ENCODE measurements around the gene VEGFD.

The VEGFD gene

DNA sequence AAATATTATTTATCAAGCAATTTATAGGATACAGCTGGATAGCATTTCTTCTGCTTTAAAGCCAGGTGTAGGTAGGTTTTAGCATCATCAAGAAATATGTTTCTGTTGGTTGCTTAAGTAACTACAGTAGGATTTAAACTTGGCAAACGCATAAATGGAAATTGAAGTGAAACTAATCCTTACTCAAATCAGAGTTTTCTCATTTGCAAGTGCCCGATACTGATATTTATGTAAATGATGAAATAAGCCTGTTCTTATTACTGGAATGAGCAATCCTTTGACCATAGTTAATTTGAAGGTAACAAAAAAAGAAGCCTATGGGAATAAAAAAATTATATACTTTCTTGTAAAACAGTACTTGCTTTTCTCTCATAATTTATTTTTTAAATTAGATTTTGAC lies 25.7 kb downstream of the VEGFD start:
- DNase-seq: no peak
- no peaks in the 10 kb centered on the region for H3K36me3 Mint-ChIP-seq (ENCODE audit: low read depth)
- H3K27ac Mint-ChIP-seq: no peak overlapping the region
- H3K4me3 Mint-ChIP-seq: no peak overlapping the region
- TF ChIP-seq, protein P1, sequence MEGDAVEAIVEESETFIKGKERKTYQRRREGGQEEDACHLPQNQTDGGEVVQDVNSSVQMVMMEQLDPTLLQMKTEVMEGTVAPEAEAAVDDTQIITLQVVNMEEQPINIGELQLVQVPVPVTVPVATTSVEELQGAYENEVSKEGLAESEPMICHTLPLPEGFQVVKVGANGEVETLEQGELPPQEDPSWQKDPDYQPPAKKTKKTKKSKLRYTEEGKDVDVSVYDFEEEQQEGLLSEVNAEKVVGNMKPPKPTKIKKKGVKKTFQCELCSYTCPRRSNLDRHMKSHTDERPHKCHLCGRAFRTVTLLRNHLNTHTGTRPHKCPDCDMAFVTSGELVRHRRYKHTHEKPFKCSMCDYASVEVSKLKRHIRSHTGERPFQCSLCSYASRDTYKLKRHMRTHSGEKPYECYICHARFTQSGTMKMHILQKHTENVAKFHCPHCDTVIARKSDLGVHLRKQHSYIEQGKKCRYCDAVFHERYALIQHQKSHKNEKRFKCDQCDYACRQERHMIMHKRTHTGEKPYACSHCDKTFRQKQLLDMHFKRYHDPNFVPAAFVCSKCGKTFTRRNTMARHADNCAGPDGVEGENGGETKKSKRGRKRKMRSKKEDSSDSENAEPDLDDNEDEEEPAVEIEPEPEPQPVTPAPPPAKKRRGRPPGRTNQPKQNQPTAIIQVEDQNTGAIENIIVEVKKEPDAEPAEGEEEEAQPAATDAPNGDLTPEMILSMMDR (IDR thresholded peaks at IDR 0.05): no peak
- no peaks in the 10 kb centered on the region for H3K4me1 Mint-ChIP-seq
- peaks cover 2% of the 10 kb centered on the region for H3K9me3 Mint-ChIP-seq
- H3K27me3 Mint-ChIP-seq (ENCODE audit: low read depth, poor library complexity): peaks cover 5% of the 10 kb centered on the region

DNA sequence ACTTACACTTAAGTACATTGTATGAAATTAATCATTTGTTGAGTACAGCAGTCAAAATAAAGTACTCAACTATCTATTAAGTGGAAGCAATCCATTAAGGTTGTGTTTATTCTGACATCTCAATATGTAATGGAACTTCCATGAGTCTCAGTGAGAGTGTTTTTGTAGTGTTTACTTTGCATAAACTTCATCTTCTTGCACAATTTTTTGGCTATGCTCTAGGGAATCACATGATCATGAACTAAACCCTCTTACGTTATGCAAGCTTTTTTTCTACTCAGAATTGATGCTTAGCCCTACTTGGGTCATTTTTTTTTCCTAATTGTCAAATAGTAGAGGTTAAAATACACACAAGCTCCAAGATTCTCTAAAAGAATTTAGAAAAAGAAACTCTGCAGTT lies 27.8 kb downstream of the VEGFD start:
- peaks cover 5% of the 10 kb centered on the region for H3K27me3 Mint-ChIP-seq (ENCODE audit: low read depth, poor library complexity)
- peaks cover 2% of the 10 kb centered on the region for H3K9me3 Mint-ChIP-seq
- no peak for DNase-seq
- H3K36me3 Mint-ChIP-seq (ENCODE audit: low read depth): no peaks in the 10 kb centered on the region
- H3K27ac Mint-ChIP-seq: no peak overlapping the region
- H3K4me3 Mint-ChIP-seq: no peak overlapping the region
- TF ChIP-seq, protein P1 (IDR thresholded peaks at IDR 0.05): no peak
- no peaks in the 10 kb centered on the region for H3K4me1 Mint-ChIP-seq

- Mint-ChIP-seq H3K4me3 (no peak overlapping the region), H3K4me1 (peaks cover 19% of the 10 kb centered on the region), H3K9me3 (peaks cover 2% of the 10 kb centered on the region), H3K27me3 (ENCODE audit: low read depth, poor library complexity) (peaks cover 8% of the 10 kb centered on the region), H3K36me3 (ENCODE audit: low read depth) (no peaks in the 10 kb centered on the region), H3K27ac (peak overlapping the region; percentile 4)
- TF ChIP-seq, protein P1 (IDR thresholded peaks at IDR 0.05): no peak
- peak; percentile 8 for DNase-seq
Observed at GRCh38 chrX:15350329-15350996, 33.8 kb downstream of the VEGFD start.

DNA sequence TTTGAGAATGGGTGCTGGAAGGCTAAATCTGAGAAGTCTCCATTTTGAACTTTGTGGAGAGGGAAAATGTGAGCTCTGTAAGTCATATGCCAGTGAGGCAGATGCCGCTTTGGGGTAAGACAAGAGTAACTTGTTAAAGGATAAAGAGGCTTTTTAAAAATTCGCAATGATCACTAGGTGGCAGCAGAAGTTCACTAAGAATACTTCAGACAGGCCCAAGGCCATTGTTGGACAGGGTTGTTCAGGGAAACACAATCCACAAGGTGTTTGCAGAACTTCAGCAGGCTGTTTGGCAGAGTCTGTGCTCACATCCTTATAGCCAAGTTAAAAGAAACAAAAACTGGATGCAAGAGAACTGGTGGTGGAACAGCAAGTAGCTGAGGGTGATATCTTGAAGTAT lies 35.2 kb downstream of the VEGFD start:
- H3K27ac Mint-ChIP-seq: no peak overlapping the region
- H3K9me3 Mint-ChIP-seq: no peaks in the 10 kb centered on the region
- no peaks in the 10 kb centered on the region for H3K36me3 Mint-ChIP-seq (ENCODE audit: low read depth)
- H3K27me3 Mint-ChIP-seq (ENCODE audit: low read depth, poor library complexity): peaks cover 8% of the 10 kb centered on the region
- no peak overlapping the region for H3K4me3 Mint-ChIP-seq
- peak; percentile 46 for DNase-seq
- peaks cover 19% of the 10 kb centered on the region for H3K4me1 Mint-ChIP-seq
- TF ChIP-seq, protein P1 (IDR thresholded peaks at IDR 0.05): peak; percentile 70

GRCh38 chrX:15345976-15346375 lies 38.2 kb downstream of the VEGFD start:
- H3K4me1 Mint-ChIP-seq: peaks cover 19% of the 10 kb centered on the region
- H3K27me3 Mint-ChIP-seq (ENCODE audit: low read depth, poor library complexity): peaks cover 8% of the 10 kb centered on the region
- no peak overlapping the region for H3K27ac Mint-ChIP-seq
- TF ChIP-seq, protein P1 (IDR thresholded peaks at IDR 0.05): no peak
- H3K36me3 Mint-ChIP-seq (ENCODE audit: low read depth): no peaks in the 10 kb centered on the region
- DNase-seq: no peak
- no peaks in the 10 kb centered on the region for H3K9me3 Mint-ChIP-seq
- no peak overlapping the region for H3K4me3 Mint-ChIP-seq

DNA sequence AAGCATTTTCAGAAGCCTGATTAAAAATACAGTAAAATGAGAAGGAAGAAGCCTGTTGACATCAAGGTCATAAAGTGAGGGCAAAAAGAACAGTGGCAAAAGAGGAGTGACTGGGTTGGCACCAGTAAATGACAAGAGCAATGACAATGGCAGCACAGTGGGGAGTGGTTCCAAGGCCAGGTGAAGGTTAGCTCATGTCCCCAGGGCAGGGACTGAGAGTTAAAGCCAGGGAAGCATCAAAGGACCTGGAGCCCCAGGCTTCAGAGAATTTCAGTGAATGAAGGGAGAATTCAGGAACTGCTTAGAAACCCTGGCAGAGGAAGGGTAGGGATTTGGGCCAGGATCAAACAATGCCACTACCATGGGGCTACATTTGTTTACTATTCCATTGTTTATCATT lies 40.1 kb downstream of the VEGFD start:
- Mint-ChIP-seq H3K4me3 (no peak overlapping the region), H3K9me3 (no peaks in the 10 kb centered on the region), H3K4me1 (peaks cover 2% of the 10 kb centered on the region), H3K27ac (no peak overlapping the region), H3K36me3 (ENCODE audit: low read depth) (no peaks in the 10 kb centered on the region), H3K27me3 (ENCODE audit: low read depth, poor library complexity) (peaks cover 16% of the 10 kb centered on the region)
- no peak for DNase-seq
- TF ChIP-seq, protein P1 (IDR thresholded peaks at IDR 0.05): no peak
